Neural cell (in vitro differentiated cells): Measurements from ENCODE around the gene NPW. TPM values are rescaled to one million over a fixed set of nuclear protein-coding genes. Genes with fewer than 3 reads are reported as not detected.

Experiments
- H2AFZ ChIP-seq: fragments of 200-600, 300-800 bp; sonication (generic), shearing (Covaris generic); 2 replicates; pipeline ENCODE4 v1.6.0; 2014; ENCODE audit warnings: low read depth, mild to moderate bottlenecking, antibody characterized with exemption, low read length, moderate library complexity
- H3F3A ChIP-seq: fragments of 200-600 bp; shearing (Covaris generic); 2 replicates; pipeline ENCODE4 v1.6.1; 2016; ENCODE audit warnings: mild to moderate bottlenecking, moderate library complexity, mixed read lengths, antibody characterized with exemption, low read length; ENCODE audit not compliant: insufficient read depth, poor library complexity, severe bottlenecking
- H3K27ac ChIP-seq: fragments of 200-600, 300-800 bp; sonication (generic), shearing (Covaris generic); 2 replicates; pipeline ENCODE4 v1.5.1; 2014; ENCODE audit warnings: mild to moderate bottlenecking, low read length, moderate library complexity
- H3K27me3 ChIP-seq: fragments of 300-800, 200-600 bp; sonication (generic), shearing (Covaris generic); 2 replicates; pipeline ENCODE4 v1.6.0; 2014; ENCODE audit warnings: mild to moderate bottlenecking, low read depth, low read length, moderate library complexity; ENCODE audit not compliant: insufficient read depth
- H3K36me3 ChIP-seq: fragments of 300-800, 200-600 bp; sonication (generic), shearing (Covaris generic); 2 replicates; pipeline ENCODE4 v1.5.1; 2014; ENCODE audit warnings: mild to moderate bottlenecking, antibody characterized with exemption, low read length, moderate library complexity; ENCODE audit not compliant: insufficient read depth
- H3K4me2 ChIP-seq: fragments of 300-800, 200-600 bp; sonication (generic), shearing (Covaris generic); 2 replicates; pipeline ENCODE4 v1.6.0; 2014; ENCODE audit warnings: mild to moderate bottlenecking, low read length
- H3K4me3 ChIP-seq: fragments of 300-800, 200-600 bp; sonication (generic), shearing (Covaris generic); 2 replicates; pipeline ENCODE4 v1.5.1; 2014; ENCODE audit warnings: mild to moderate bottlenecking, low read length, moderate library complexity
- H3K79me2 ChIP-seq: fragments of 200-600 bp; shearing (Covaris generic); replicated peaks from 2 replicates; pipeline ENCODE4 v1.6.0; 2014; ENCODE audit warnings: mild to moderate bottlenecking, low read length, moderate library complexity; ENCODE audit not compliant: insufficient read depth
- H3K9ac ChIP-seq: fragments of 300-800, 200-600 bp; sonication (generic), shearing (Covaris generic); 2 replicates; pipeline ENCODE4 v1.6.1; 2016; ENCODE audit warnings: mild to moderate bottlenecking, low read length, mixed read lengths
- H3K9me2 ChIP-seq: fragments of 200-600 bp; shearing (Covaris generic); 2 replicates; pipeline ENCODE4 v1.6.1; 2016; ENCODE audit warnings: mild to moderate bottlenecking, low read length, mixed read lengths; ENCODE audit not compliant: insufficient read depth
- H3K9me3 ChIP-seq: fragments of 200-600, 300-800 bp; sonication (generic), shearing (Covaris generic); 2 replicates; pipeline ENCODE4 v1.6.1; 2016; ENCODE audit warnings: mild to moderate bottlenecking, mixed run types, low read length, moderate library complexity, mixed read lengths
- H4K20me1 ChIP-seq: fragments of 200-600 bp; shearing (Covaris generic); 2 replicates; pipeline ENCODE4 v1.6.1; 2016; ENCODE audit warnings: mild to moderate bottlenecking, mixed run types; ENCODE audit not compliant: insufficient read depth
- CTCF ChIP-seq: fragments of 450-650 bp; IDR thresholded peaks from 2 replicates; pipeline ENCODE4 v1.5.1; 2014; ENCODE audit warnings: antibody characterized with exemption, mild to moderate bottlenecking, moderate library complexity; ENCODE audit not compliant: poor library complexity, severe bottlenecking
- EP300 ChIP-seq: fragments of 450-650 bp; conservative IDR thresholded peaks from 2 replicates; pipeline ENCODE4 v1.6.1; 2014; ENCODE audit warnings: antibody characterized with exemption, mild to moderate bottlenecking, moderate library complexity; ENCODE audit not compliant: poor library complexity, severe bottlenecking
- EZH2 ChIP-seq: fragments of 200-600, 300-800 bp; shearing (Covaris generic), sonication (generic); IDR thresholded peaks from 2 replicates; pipeline ENCODE4 v1.6.1; 2014; ENCODE audit warnings: antibody characterized with exemption, low read length, borderline replicate concordance, mild to moderate bottlenecking; ENCODE audit not compliant: insufficient read depth, poor library complexity, severe bottlenecking
- MXI1 ChIP-seq: fragments of 450-650 bp; conservative IDR thresholded peaks from 2 replicates; pipeline ENCODE4 v1.6.1; 2014; ENCODE audit warnings: antibody characterized with exemption, mild to moderate bottlenecking; ENCODE audit not compliant: poor library complexity, severe bottlenecking
- POLR2AphosphoS5 ChIP-seq: IDR thresholded peaks from 2 replicates; pipeline ENCODE4 v1.6.1; 2012
- RAD21 ChIP-seq: fragments of 450-650 bp; conservative IDR thresholded peaks from 2 replicates; pipeline ENCODE4 v1.6.1; 2014; ENCODE audit warnings: antibody characterized with exemption, mild to moderate bottlenecking, moderate library complexity
- REST ChIP-seq: IDR thresholded peaks from 2 replicates; pipeline ENCODE4 v1.6.1; 2012; ENCODE audit warnings: borderline replicate concordance
- SMC3 ChIP-seq: fragments of 450-650 bp; conservative IDR thresholded peaks from 2 replicates; pipeline ENCODE4 v1.6.1; 2014; ENCODE audit warnings: antibody characterized with exemption, mild to moderate bottlenecking, moderate library complexity; ENCODE audit not compliant: poor library complexity
- TAF1 ChIP-seq: IDR thresholded peaks from 2 replicates; pipeline ENCODE4 v1.6.1; 2012; ENCODE audit warnings: low read depth
- polyA plus RNA-seq: library from polyadenylated mRNA; depleted of rRNA; stranded (reverse); fragments of >200 nt; gene quantifications from 2 replicates; pipeline ENCODE4 v1.2.3, GENCODE V29; 2014

NPW gene
- polyA plus RNA-seq, 1 donor from 2014 or later = not detected

GRCh38 chr16:2063861-2064260 lies 44.3 kb downstream of the NPW start:
- Histone ChIP-seq H2AFZ (no peak overlapping the region), H3K9me2 (no peaks in the 10 kb centered on the region), H3F3A (no peaks in the 10 kb centered on the region), H3K27me3 (no peaks in the 10 kb centered on the region), H3K9ac (no peak overlapping the region), H3K4me2 (no peak overlapping the region), H4K20me1 (no peaks in the 10 kb centered on the region), H3K79me2 (no peaks in the 10 kb centered on the region), H3K9me3 (no peaks in the 10 kb centered on the region), H3K36me3 (no peaks in the 10 kb centered on the region), H3K27ac (no peak overlapping the region), H3K4me3 (no peak overlapping the region)
- no peak for TF ChIP-seq CTCF
- no peak for TF ChIP-seq RAD21
- TF ChIP-seq TAF1 = no peak
- TF ChIP-seq EZH2 = no peak
- no peak for TF ChIP-seq SMC3

GRCh38 chr16:2064368-2064945 lies 44.9 kb downstream of the NPW start:
- Histone ChIP-seq H3K36me3 (no peaks in the 10 kb centered on the region), H3K27ac (no peak overlapping the region), H3K4me2 (no peak overlapping the region), H2AFZ (no peak overlapping the region), H3F3A (no peaks in the 10 kb centered on the region), H3K9me3 (no peaks in the 10 kb centered on the region), H4K20me1 (no peaks in the 10 kb centered on the region), H3K79me2 (no peaks in the 10 kb centered on the region), H3K9ac (no peak overlapping the region), H3K4me3 (no peak overlapping the region), H3K9me2 (no peaks in the 10 kb centered on the region), H3K27me3 (no peaks in the 10 kb centered on the region)
- no peak for TF ChIP-seq REST
- TF ChIP-seq EZH2 = no peak
- TF ChIP-seq EP300 = no peak
- TF ChIP-seq MXI1 = no peak
- no peak for TF ChIP-seq RAD21
- no peak for TF ChIP-seq POLR2AphosphoS5
- TF ChIP-seq TAF1 = no peak
- no peak for TF ChIP-seq SMC3
- TF ChIP-seq CTCF = no peak
